IPS-20b (cell line): Measurements from ENCODE around the gene PDZD4.

Experiments
- H3K27ac ChIP-seq: one replicate; pipeline ENCODE4 v1.5.1; 2013; ENCODE audit warnings: low read length
- H3K27me3 ChIP-seq: 2 replicates; pipeline ENCODE4 v1.6.1; 2013; ENCODE audit warnings: mild to moderate bottlenecking, low read length, inconsistent platforms; ENCODE audit not compliant: insufficient read depth
- H3K36me3 ChIP-seq: 2 replicates; pipeline ENCODE4 v1.6.1; 2013; ENCODE audit warnings: low read depth, mild to moderate bottlenecking, inconsistent platforms, low read length, moderate library complexity; ENCODE audit not compliant: insufficient read depth
- H3K4me1 ChIP-seq: 2 replicates; pipeline ENCODE4 v1.6.1; 2013; ENCODE audit warnings: mild to moderate bottlenecking, control low read depth, inconsistent platforms, low read length, moderate library complexity; ENCODE audit not compliant: insufficient read depth
- H3K4me3 ChIP-seq: 2 replicates; pipeline ENCODE4 v1.5.1; 2013; ENCODE audit warnings: mild to moderate bottlenecking, low read length, inconsistent platforms
- H3K9ac ChIP-seq: 2 replicates; pipeline ENCODE4 v1.6.1; 2013; ENCODE audit warnings: low read depth, mild to moderate bottlenecking, inconsistent platforms, low read length, moderate library complexity
- H3K9me3 ChIP-seq: 2 replicates; pipeline ENCODE4 v1.6.1; 2013; ENCODE audit warnings: mild to moderate bottlenecking, low read depth, low read length, inconsistent platforms; ENCODE audit not compliant: insufficient read depth

The PDZD4 gene

GRCh38 chrX:153873282-153874084 is 43.1 kb upstream of the PDZD4 start:
- peaks cover 9% of the 10 kb centered on the region; the same call in 1 of the 2 replicates for H3K27me3 ChIP-seq
- no peak overlapping the region for H3K9ac ChIP-seq
- H3K36me3 ChIP-seq: no peaks in the 10 kb centered on the region
- H3K27ac ChIP-seq: no peak overlapping the region
- H3K4me1 ChIP-seq: peaks cover 11% of the 10 kb centered on the region
- H3K9me3 ChIP-seq: no peaks in the 10 kb centered on the region
- no peak overlapping the region for H3K4me3 ChIP-seq

- Histone ChIP-seq H3K27ac (no peak overlapping the region), H3K27me3 (0 out of 2 replicates have a peak, but pooled peaks cover 3% of the 10 kb centered on the region), H3K36me3 (no peaks in the 10 kb centered on the region)
Measured at GRCh38 chrX:153871946-153872878, 41.9 kb upstream of the PDZD4 start.

GRCh38 chrX:153871451-153871850 is 41.1 kb upstream of the PDZD4 start:
- H3K4me3 ChIP-seq: no peak overlapping the region
- no peak overlapping the region for H3K27ac ChIP-seq
- H3K4me1 ChIP-seq: peaks cover 3% of the 10 kb centered on the region; the same call in 1 of the 2 replicates
- 0 out of 2 replicates have a peak, but pooled peaks cover 3% of the 10 kb centered on the region for H3K27me3 ChIP-seq
- H3K9ac ChIP-seq: no peak overlapping the region
- no peaks in the 10 kb centered on the region for H3K9me3 ChIP-seq
- no peaks in the 10 kb centered on the region for H3K36me3 ChIP-seq

More at GRCh38 chrX:153871946-153872878, 41.9 kb upstream of the PDZD4 start:
- Histone ChIP-seq H3K4me1 (peaks cover 3% of the 10 kb centered on the region; the same call in 1 of the 2 replicates), H3K4me3 (no peak overlapping the region), H3K9ac (no peak overlapping the region), H3K9me3 (no peaks in the 10 kb centered on the region)

- Histone ChIP-seq H3K27me3 (no peaks in the 10 kb centered on the region), H3K36me3 (no peaks in the 10 kb centered on the region), H3K4me3 (no peak overlapping the region), H3K4me1 (no peaks in the 10 kb centered on the region), H3K9ac (no peak overlapping the region), H3K27ac (no peak overlapping the region), H3K9me3 (no peaks in the 10 kb centered on the region)
Measured at GRCh38 chrX:153870791-153871360, 40.5 kb upstream of the PDZD4 start.

- no peaks in the 10 kb centered on the region for H3K4me1 ChIP-seq
- no peaks in the 10 kb centered on the region for H3K27me3 ChIP-seq
- no peak overlapping the region for H3K4me3 ChIP-seq
- no peaks in the 10 kb centered on the region for H3K36me3 ChIP-seq
- H3K9me3 ChIP-seq: no peaks in the 10 kb centered on the region
- no peak overlapping the region for H3K27ac ChIP-seq
- H3K9ac ChIP-seq: no peak overlapping the region
Measured at GRCh38 chrX:153870288-153870690, 39.9 kb upstream of the PDZD4 start.

- no peak overlapping the region for H3K27ac ChIP-seq
- H3K4me1 ChIP-seq: no peaks in the 10 kb centered on the region
- H3K36me3 ChIP-seq: no peaks in the 10 kb centered on the region
- no peaks in the 10 kb centered on the region for H3K27me3 ChIP-seq
- H3K9me3 ChIP-seq: no peaks in the 10 kb centered on the region
- no peak overlapping the region for H3K4me3 ChIP-seq
- no peak overlapping the region for H3K9ac ChIP-seq
Measured at GRCh38 chrX:153869473-153870287, 39.3 kb upstream of the PDZD4 start.

- Histone ChIP-seq H3K4me1 (no peaks in the 10 kb centered on the region), H3K27ac (no peak overlapping the region), H3K4me3 (no peak overlapping the region), H3K36me3 (no peaks in the 10 kb centered on the region), H3K27me3 (no peaks in the 10 kb centered on the region), H3K9ac (no peak overlapping the region), H3K9me3 (no peaks in the 10 kb centered on the region)
Measured at GRCh38 chrX:153868576-153869472, 38.5 kb upstream of the PDZD4 start.

GRCh38 chrX:153867671-153868070 is 37.3 kb upstream of the PDZD4 start:
- no peaks in the 10 kb centered on the region for H3K36me3 ChIP-seq
- no peak overlapping the region for H3K4me3 ChIP-seq
- no peaks in the 10 kb centered on the region; the same call in 1 of the 2 replicates for H3K4me1 ChIP-seq
- no peak overlapping the region for H3K9ac ChIP-seq
- no peaks in the 10 kb centered on the region for H3K9me3 ChIP-seq
- H3K27me3 ChIP-seq: no peaks in the 10 kb centered on the region
- H3K27ac ChIP-seq: no peak overlapping the region

- H3K4me3 ChIP-seq: no peak overlapping the region
- no peaks in the 10 kb centered on the region for H3K9me3 ChIP-seq
- H3K27me3 ChIP-seq: no peaks in the 10 kb centered on the region
- no peaks in the 10 kb centered on the region for H3K36me3 ChIP-seq
- no peaks in the 10 kb centered on the region; the same call in 1 of the 2 replicates for H3K4me1 ChIP-seq
- no peak overlapping the region for H3K27ac ChIP-seq
- no peak overlapping the region for H3K9ac ChIP-seq
Measured at GRCh38 chrX:153867139-153867538, 36.8 kb upstream of the PDZD4 start.

GRCh38 chrX:153866302-153867019 is 36.1 kb upstream of the PDZD4 start:
- Histone ChIP-seq H3K36me3 (no peaks in the 10 kb centered on the region), H3K27me3 (no peaks in the 10 kb centered on the region), H3K27ac (no peak overlapping the region), H3K9ac (no peak overlapping the region), H3K4me3 (no peak overlapping the region), H3K9me3 (no peaks in the 10 kb centered on the region), H3K4me1 (no peaks in the 10 kb centered on the region; the same call in 1 of the 2 replicates)
